Naive thymus-derived CD4-positive, alpha-beta T cell (primary cell): ENCODE measurements around the gene FOXQ1. TPM values are rescaled to one million over a fixed set of nuclear protein-coding genes. Genes with fewer than 3 reads are reported as not detected.
"Not testable (repeated sequence)": the region's sequence is repeated elsewhere in the genome, so short reads cannot be mapped to it uniquely, and the experiment has no call there.

Experiments used
- ATAC-seq: fragments of 150-1000 bp; cut with Tn5 transposase; 2 replicates; pipeline ENCODE4 v1.10.0; 2021; ENCODE audit warnings: mild to moderate bottlenecking, moderate library complexity
- CTCF ChIA-PET: fragments of 350-600 bp; sonication (Branson Sonifier 250); formaldehyde crosslinking; loops from one replicate; lab custom pipeline; 2021; ENCODE audit warnings: antibody characterized with exemption; lab: Charles Lee
- POLR2A ChIA-PET: fragments of 350-600 bp; sonication (Branson Sonifier 250); formaldehyde crosslinking; loops from one replicate; lab custom pipeline; 2021; ENCODE audit warnings: antibody characterized with exemption, inconsistent platforms; lab: Charles Lee
- DNase-seq, 9 donors: peaks; one replicate each; pipeline versions ENCODE4 v3.0.0 to v3.0.0-alpha.2; 2020 to 2022; ENCODE audit warnings: mixed read lengths in 1 of 9
- H3K27ac ChIP-seq: one replicate; pipeline ENCODE4 v1.7.0; 2013; ENCODE audit warnings: mild to moderate bottlenecking, low read depth, low read length, moderate library complexity
- H3K27me3 ChIP-seq, 2 donors: one replicate each; pipeline ENCODE4 v1.7.0; 2013; ENCODE audit warnings: low read length in 2 of 2, mild to moderate bottlenecking in 2 of 2, moderate library complexity in 2 of 2; ENCODE audit not compliant: control insufficient read depth in 2 of 2, insufficient read depth in 2 of 2
- H3K36me3 ChIP-seq, 3 experiments: 1 replicate in 2 of 3; 2 replicates in 1 of 3; pipeline ENCODE4 v1.7.0; 2013; ENCODE audit warnings: low read length in 3 of 3, mild to moderate bottlenecking in 3 of 3, moderate library complexity in 1 of 3; ENCODE audit not compliant: insufficient read depth in 3 of 3, control insufficient read depth in 2 of 3
- H3K4me1 ChIP-seq, 2 donors: one replicate each; pipeline ENCODE4 v1.7.0; 2013; ENCODE audit warnings: low read length in 2 of 2, mild to moderate bottlenecking in 2 of 2, moderate library complexity in 1 of 2; ENCODE audit not compliant: control insufficient read depth in 2 of 2, insufficient read depth in 2 of 2
- H3K4me3 ChIP-seq: 2 replicates; pipeline ENCODE4 v1.7.0; 2013; ENCODE audit warnings: mild to moderate bottlenecking, low read length
- H3K9me3 ChIP-seq, 3 experiments: 1 replicate in 2 of 3; 2 replicates in 1 of 3; pipeline ENCODE4 v1.7.0; 2013; ENCODE audit warnings: low read length in 3 of 3; ENCODE audit not compliant: control insufficient read depth in 2 of 3
- H3K27ac Mint-ChIP-seq, 9 donors: one replicate each; pipeline ENCODE4 v1.8.0; 2020 to 2022; ENCODE audit warnings: mixed read lengths in 9 of 9, mild to moderate bottlenecking in 8 of 9, moderate library complexity in 5 of 9, inconsistent platforms in 2 of 9
- H3K27me3 Mint-ChIP-seq, 5 donors: one replicate each; pipeline ENCODE4 v1.8.0; 2021 to 2022; ENCODE audit warnings: mixed read lengths in 5 of 5, mild to moderate bottlenecking in 1 of 5
- H3K36me3 Mint-ChIP-seq, 5 donors: one replicate each; pipeline ENCODE4 v1.8.0; 2020 to 2022; ENCODE audit warnings: mixed read lengths in 5 of 5, mild to moderate bottlenecking in 3 of 5, inconsistent platforms in 1 of 5
- H3K4me1 Mint-ChIP-seq, 7 donors: one replicate each; pipeline ENCODE4 v1.8.0; 2020 to 2022; ENCODE audit warnings: mixed read lengths in 7 of 7, mild to moderate bottlenecking in 3 of 7, inconsistent platforms in 1 of 7
- H3K4me3 Mint-ChIP-seq, 10 donors: one replicate each; pipeline ENCODE4 v1.8.0; 2020 to 2022; ENCODE audit warnings: mild to moderate bottlenecking in 10 of 10, mixed read lengths in 10 of 10, moderate library complexity in 6 of 10, inconsistent platforms in 2 of 10
- H3K9me3 Mint-ChIP-seq, 11 donors: one replicate each; pipeline ENCODE4 v1.8.0; 2020 to 2022; ENCODE audit warnings: mixed read lengths in 11 of 11, mild to moderate bottlenecking in 4 of 11, inconsistent platforms in 1 of 11, moderate library complexity in 1 of 11
- intact Hi-C, 2 donors: fragments of 100-400 bp; cut with micrococcal nuclease; formaldehyde crosslinking; loops; one replicate each; pipeline ENCODE4 v1.15.1; 2023
- polyA plus RNA-seq, 2 donors: library from polyadenylated mRNA; unstranded; fragments of 300-500 nt; fragmentation: Illumina TruSeq; gene quantifications; one replicate each; pipeline ENCODE4 v1.2.3, GENCODE V29; 2021
- total RNA-seq, 6 experiments: library from RNA in 5 of 6; stranded (reverse) in 5 of 6; gene quantifications; 1 replicate in 5 of 6; 2 replicates in 1 of 6; pipeline ENCODE4 v1.2.3 and lab custom pipeline; 2021 to 2026

The FOXQ1 gene
- total and polyA plus RNA-seq, 7 experiments from 2014 or later = not detected

GRCh38 chr6:1318584-1318983 is 6.7 kb downstream of the FOXQ1 start:
- H3K27ac ChIP-seq, H3K27me3 ChIP-seq, ATAC-seq, H3K36me3 ChIP-seq, H3K36me3 Mint-ChIP-seq, CTCF ChIA-PET, DNase-seq, intact Hi-C loops, H3K4me1 ChIP-seq, H3K27ac Mint-ChIP-seq, H3K9me3 ChIP-seq, H3K4me3 ChIP-seq, POLR2A ChIA-PET: not testable (repeated sequence)
- H3K4me3 Mint-ChIP-seq = peak overlapping the region in 5 of 10 donors; percentile 34 to 68 (median 60)
- H3K4me1 Mint-ChIP-seq = peaks cover 10 to 29% (median 17%) of the 10 kb centered on the region in 7 donors
- peaks cover 0 to 13% (median 4%) of the 10 kb centered on the region in 11 donors for H3K9me3 Mint-ChIP-seq
- peaks cover 36 to 46% (median 43%) of the 10 kb centered on the region in 5 donors for H3K27me3 Mint-ChIP-seq

GRCh38 chr6:1321738-1322137 is 9.8 kb downstream of the FOXQ1 start:
- Histone ChIP-seq H3K4me3 (no peak overlapping the region), H3K27ac (no peak overlapping the region), H3K36me3 (no peaks in the 10 kb centered on the region), H3K4me1 (no peaks in the 10 kb centered on the region), H3K9me3 (no peaks in the 10 kb centered on the region), H3K27me3 (no peaks in the 10 kb centered on the region)
- no peak overlapping the region for H3K27ac Mint-ChIP-seq
- DNase-seq (no peak), ATAC-seq (no peak)
- POLR2A ChIA-PET = no interaction called here
- peaks cover 0 to 6% (median 0%) of the 10 kb centered on the region in 7 donors for H3K4me1 Mint-ChIP-seq
- H3K36me3 Mint-ChIP-seq = peaks cover 0 to 8% (median 0%) of the 10 kb centered on the region in 5 donors
- H3K27me3 Mint-ChIP-seq = peaks cover 25 to 44% (median 32%) of the 10 kb centered on the region in 5 donors
- CTCF ChIA-PET = no interaction called here
- intact Hi-C loops = no loop called here
- no peak overlapping the region for H3K4me3 Mint-ChIP-seq
- peaks cover 0 to 9% (median 4%) of the 10 kb centered on the region in 11 donors for H3K9me3 Mint-ChIP-seq

GRCh38 chr6:1322156-1322555 is 10.3 kb downstream of the FOXQ1 start:
- Histone ChIP-seq H3K36me3 (no peaks in the 10 kb centered on the region), H3K4me1 (no peaks in the 10 kb centered on the region), H3K27ac (no peak overlapping the region), H3K9me3 (no peaks in the 10 kb centered on the region), H3K4me3 (no peak overlapping the region), H3K27me3 (no peaks in the 10 kb centered on the region)
- ATAC-seq (no peak), DNase-seq (no peak)
- ChIA-PET POLR2A (no interaction called here), CTCF (no interaction called here)
- H3K27me3 Mint-ChIP-seq = peaks cover 29 to 48% (median 35%) of the 10 kb centered on the region in 5 donors
- peaks cover 0 to 8% (median 0%) of the 10 kb centered on the region in 5 donors for H3K36me3 Mint-ChIP-seq
- H3K4me1 Mint-ChIP-seq = peaks cover 0 to 6% (median 0%) of the 10 kb centered on the region in 7 donors
- no peak overlapping the region for H3K4me3 Mint-ChIP-seq
- intact Hi-C loops = no loop called here
- H3K9me3 Mint-ChIP-seq = peaks cover 0 to 9% (median 4%) of the 10 kb centered on the region in 11 donors
- no peak overlapping the region for H3K27ac Mint-ChIP-seq

- H3K27ac Mint-ChIP-seq = no peak overlapping the region
- POLR2A ChIA-PET = no interaction called here
- H3K9me3 Mint-ChIP-seq = peaks cover 0 to 8% (median 4%) of the 10 kb centered on the region in 11 donors
- peaks cover 0 to 5% (median 0%) of the 10 kb centered on the region in 7 donors for H3K4me1 Mint-ChIP-seq
- DNase-seq (no peak), ATAC-seq (no peak)
- no peaks in the 10 kb centered on the region for H3K9me3 ChIP-seq
- CTCF ChIA-PET = no interaction called here
- no peak overlapping the region for H3K4me3 Mint-ChIP-seq
- no peaks in the 10 kb centered on the region for H3K4me1 ChIP-seq
- H3K36me3 ChIP-seq = no peaks in the 10 kb centered on the region
- peaks cover 0 to 8% (median 0%) of the 10 kb centered on the region in 5 donors for H3K36me3 Mint-ChIP-seq
- H3K27ac ChIP-seq = no peak overlapping the region
- intact Hi-C loops = no loop called here
- no peaks in the 10 kb centered on the region for H3K27me3 ChIP-seq
- H3K4me3 ChIP-seq = no peak overlapping the region
- peaks cover 29 to 51% (median 41%) of the 10 kb centered on the region in 5 donors for H3K27me3 Mint-ChIP-seq
These were observed 10.9 kb downstream of the FOXQ1 start for GRCh38 chr6:1322696-1323219.

GRCh38 chr6:1324936-1325335 is 13.0 kb downstream of the FOXQ1 start:
- H3K4me3 Mint-ChIP-seq = no peak overlapping the region
- Histone ChIP-seq H3K27ac (no peak overlapping the region), H3K4me1 (no peaks in the 10 kb centered on the region), H3K4me3 (no peak overlapping the region), H3K9me3 (no peaks in the 10 kb centered on the region), H3K27me3 (no peaks in the 10 kb centered on the region), H3K36me3 (no peaks in the 10 kb centered on the region)
- H3K27me3 Mint-ChIP-seq = peaks cover 24 to 58% (median 38%) of the 10 kb centered on the region in 5 donors
- ChIA-PET POLR2A (no interaction called here), CTCF (no interaction called here)
- no peak overlapping the region for H3K27ac Mint-ChIP-seq
- intact Hi-C loops = no loop called here
- no peaks in the 10 kb centered on the region for H3K4me1 Mint-ChIP-seq
- H3K36me3 Mint-ChIP-seq = no peaks in the 10 kb centered on the region
- DNase-seq (no peak), ATAC-seq (no peak)
- peaks cover 0 to 15% (median 7%) of the 10 kb centered on the region in 11 donors for H3K9me3 Mint-ChIP-seq

GRCh38 chr6:1325461-1326309 is 13.8 kb downstream of the FOXQ1 start:
- intact Hi-C loops = no loop called here
- H3K4me3 Mint-ChIP-seq = no peak overlapping the region
- ChIA-PET POLR2A (no interaction called here), CTCF (no interaction called here)
- H3K27me3 Mint-ChIP-seq = peaks cover 24 to 63% (median 44%) of the 10 kb centered on the region in 5 donors
- no peaks in the 10 kb centered on the region for H3K4me1 ChIP-seq
- DNase-seq (no peak), ATAC-seq (no peak)
- H3K36me3 Mint-ChIP-seq = peaks cover 0 to 4% (median 0%) of the 10 kb centered on the region in 5 donors
- no peak overlapping the region for H3K4me3 ChIP-seq
- H3K9me3 Mint-ChIP-seq = peaks cover 0 to 22% (median 10%) of the 10 kb centered on the region in 11 donors
- H3K27ac ChIP-seq = no peak overlapping the region
- H3K27ac Mint-ChIP-seq = no peak overlapping the region
- no peaks in the 10 kb centered on the region for H3K36me3 ChIP-seq
- H3K4me1 Mint-ChIP-seq = no peaks in the 10 kb centered on the region
- H3K27me3 ChIP-seq = no peaks in the 10 kb centered on the region
- no peaks in the 10 kb centered on the region for H3K9me3 ChIP-seq
